Natural killer cell (primary cell): Measurements from ENCODE around the gene MOB2. TPM values are rescaled to one million over a fixed set of nuclear protein-coding genes. Genes with fewer than 3 reads are reported as not detected.

Experiments
- ATAC-seq, 3 donors: fragments of 150-1000 bp in 2 of 3; fragments of 200-7000 bp in 1 of 3; cut with Tn5 transposase; 1 replicate in 1 of 3; 2 replicates in 2 of 3; pipeline ENCODE4 v1.10.0; 2021; ENCODE audit warnings: mild to moderate bottlenecking in 2 of 3, moderate library complexity in 2 of 3
- DNase-seq, 2 donors: peaks; one replicate each; pipeline versions ENCODE4 v3.0.0 to v3.0.0-alpha.2; 2013 to 2021; ENCODE audit warnings: mixed read lengths in 1 of 2
- H3K27ac ChIP-seq: one replicate; pipeline ENCODE4 v1.5.1; 2013; ENCODE audit warnings: mild to moderate bottlenecking, low read length
- H3K27me3 ChIP-seq: one replicate; pipeline ENCODE4 v1.6.1; 2013; ENCODE audit warnings: low read length; ENCODE audit not compliant: control insufficient read depth, insufficient read depth
- H3K36me3 ChIP-seq: one replicate; pipeline ENCODE4 v1.6.1; 2013; ENCODE audit warnings: low read length; ENCODE audit not compliant: control insufficient read depth, insufficient read depth
- H3K4me1 ChIP-seq: one replicate; pipeline ENCODE4 v1.6.1; 2013; ENCODE audit warnings: low read length; ENCODE audit not compliant: control insufficient read depth, insufficient read depth
- H3K4me3 ChIP-seq: one replicate; pipeline ENCODE4 v1.5.1; 2013; ENCODE audit warnings: low read length
- H3K9me3 ChIP-seq: one replicate; pipeline ENCODE4 v1.6.1; 2013; ENCODE audit warnings: low read length; ENCODE audit not compliant: control insufficient read depth, insufficient read depth
- H3K27ac Mint-ChIP-seq, 2 donors: one replicate each; pipeline ENCODE4 v1.8.0; 2022; ENCODE audit warnings: mild to moderate bottlenecking in 2 of 2, mixed read lengths in 2 of 2, moderate library complexity in 1 of 2
- H3K27me3 Mint-ChIP-seq, 2 donors: one replicate each; pipeline ENCODE4 v1.8.0; 2022; ENCODE audit warnings: low read depth in 2 of 2, mixed read lengths in 2 of 2
- H3K36me3 Mint-ChIP-seq: one replicate; pipeline ENCODE4 v1.8.0; 2022; ENCODE audit warnings: mixed read lengths
- H3K4me1 Mint-ChIP-seq, 2 donors: one replicate each; pipeline ENCODE4 v1.8.0; 2022; ENCODE audit warnings: mixed read lengths in 2 of 2
- H3K4me3 Mint-ChIP-seq: one replicate; pipeline ENCODE4 v1.8.0; 2022; ENCODE audit warnings: mild to moderate bottlenecking, moderate library complexity, mixed read lengths
- H3K9me3 Mint-ChIP-seq, 2 donors: one replicate each; pipeline ENCODE4 v1.8.0; 2022; ENCODE audit warnings: mixed read lengths in 2 of 2
- CTCF ChIP-seq: fragments of 200-600 bp; IDR thresholded peaks from one replicate; pipeline ENCODE4 v1.8.0; 2022; ENCODE audit warnings: antibody characterized with exemption
- WGBS: methylation state at CpG from one replicate; pipeline ENCODE4 v1.1.7; 2013; ENCODE audit warnings: missing lambda C conversion rate; ENCODE audit not compliant: insufficient coverage; 5-methylcytosine and 5-hydroxymethylcytosine counted together
- intact Hi-C: fragments of 100-400 bp; cut with micrococcal nuclease; formaldehyde crosslinking; loops from one replicate; pipeline ENCODE4 v1.14.2; 2022
- total RNA-seq, 4 donors: library from RNA; stranded (reverse); fragments of 120-200 nt in 1 of 4; gene quantifications; one replicate each; pipeline versions ENCODE4 v1.2.3 to v1.2.4, GENCODE V29; 2013 to 2022

The MOB2 gene
- total RNA-seq, 3 donors from 2014 or later (not counting 1 experiment from before 2014, with no cell fraction given), result 61.9 to 79.6 (median 78.5) TPM

- H3K4me3 ChIP-seq, result no peak overlapping the region
- intact Hi-C loops, result no loop called here
- no peaks in the 10 kb centered on the region for H3K27me3 ChIP-seq
- H3K36me3 ChIP-seq, result peaks cover 62% of the 10 kb centered on the region
- H3K9me3 Mint-ChIP-seq, result no peaks in the 10 kb centered on the region
- H3K4me1 Mint-ChIP-seq, result peaks cover 8 to 9% of the 10 kb centered on the region in 2 donors
- 98% methylated on average over 40 of the region's 40 CpGs for WGBS
- H3K27ac Mint-ChIP-seq, result no peak overlapping the region
- no peaks in the 10 kb centered on the region for H3K9me3 ChIP-seq
- ATAC-seq (no peak), DNase-seq (no peak)
- H3K4me3 Mint-ChIP-seq, result no peak overlapping the region
- H3K27ac ChIP-seq, result no peak overlapping the region
- H3K27me3 Mint-ChIP-seq, result no peaks in the 10 kb centered on the region
- H3K36me3 Mint-ChIP-seq, result peaks cover 5% of the 10 kb centered on the region
- H3K4me1 ChIP-seq, result no peaks in the 10 kb centered on the region
- TF ChIP-seq CTCF, result no peak
These were observed 15.6 kb downstream of the MOB2 start for GRCh38 chr11:1470681-1471611.

- no peaks in the 10 kb centered on the region for H3K9me3 ChIP-seq
- intact Hi-C loops, result no loop called here
- Mint-ChIP-seq H3K27me3 (no peaks in the 10 kb centered on the region), H3K4me1 (peaks cover 8 to 16% of the 10 kb centered on the region in 2 donors), H3K27ac (no peak overlapping the region), H3K4me3 (no peak overlapping the region), H3K36me3 (no peaks in the 10 kb centered on the region), H3K9me3 (no peaks in the 10 kb centered on the region)
- H3K27ac ChIP-seq, result no peak overlapping the region
- H3K27me3 ChIP-seq, result no peaks in the 10 kb centered on the region
- 96% methylated on average over 35 of the region's 35 CpGs for WGBS
- no peaks in the 10 kb centered on the region for H3K4me1 ChIP-seq
- H3K4me3 ChIP-seq, result no peak overlapping the region
- no peak for DNase-seq
- H3K36me3 ChIP-seq, result peaks cover 53% of the 10 kb centered on the region
- ATAC-seq, result no peak
- no peak for TF ChIP-seq CTCF
These were observed 16.5 kb downstream of the MOB2 start for GRCh38 chr11:1469911-1470680.

- Histone ChIP-seq H3K4me1 (no peaks in the 10 kb centered on the region), H3K27ac (no peak overlapping the region), H3K36me3 (peaks cover 48% of the 10 kb centered on the region), H3K9me3 (no peaks in the 10 kb centered on the region), H3K27me3 (no peaks in the 10 kb centered on the region), H3K4me3 (no peak overlapping the region)
- no peaks in the 10 kb centered on the region for H3K27me3 Mint-ChIP-seq
- no peak overlapping the region for H3K27ac Mint-ChIP-seq
- no peaks in the 10 kb centered on the region for H3K36me3 Mint-ChIP-seq
- no peak for DNase-seq
- H3K4me1 Mint-ChIP-seq, result peaks cover 8 to 16% of the 10 kb centered on the region in 2 donors
- 89% methylated on average over 17 of the region's 19 CpGs for WGBS
- intact Hi-C loops, result no loop called here
- ATAC-seq, result no peak
- H3K9me3 Mint-ChIP-seq, result no peaks in the 10 kb centered on the region
- TF ChIP-seq CTCF, result no peak
- H3K4me3 Mint-ChIP-seq, result no peak overlapping the region
These were observed 17.2 kb downstream of the MOB2 start for GRCh38 chr11:1469287-1469910.
